Bronchial epithelial cell (primary cell): ENCODE measurements around the gene BTBD16. TPM values are rescaled to one million over a fixed set of nuclear protein-coding genes. Genes with fewer than 3 reads are reported as not detected.

ENCODE experiments used
- DNase-seq: peaks from one replicate; pipeline ENCODE4 v3.0.0-alpha.2; 2010; ENCODE audit warnings: low read depth
- FAIRE-seq: peaks from 2 replicates; lab custom pipeline; 2011; peaks lifted over from hg19 to GRCh38; lab: Jason Lieb, UNC
- H3K27me3 ChIP-seq: 2 replicates; pipeline ENCODE4 v1.5.1; 2011; ENCODE audit warnings: low read length; ENCODE audit not compliant: control insufficient read depth, insufficient read depth
- H3K36me3 ChIP-seq: 2 replicates; pipeline ENCODE4 v1.5.1; 2011; ENCODE audit warnings: low read length; ENCODE audit not compliant: control insufficient read depth, insufficient read depth
- H3K4me3 ChIP-seq: 2 replicates; pipeline ENCODE4 v1.5.1; 2011; ENCODE audit warnings: mild to moderate bottlenecking, low read depth, low read length, control low read depth
- CTCF ChIP-seq: IDR thresholded peaks from 2 replicates; pipeline ENCODE4 v1.5.1; 2011; ENCODE audit warnings: mild to moderate bottlenecking, moderate library complexity, low read length, control low read depth, inconsistent platforms; ENCODE audit not compliant: insufficient read depth, severe bottlenecking
- total RNA-seq: library from RNA; depleted of rRNA; stranded (reverse); fragments of >200 nt; gene quantifications from 2 replicates; pipeline ENCODE4 v1.2.1, GENCODE V29; 2014

The BTBD16 gene
- total RNA-seq, 1 donor from 2014 or later: 0.26 TPM

GRCh38 chr10:122244001-122244975 lies 26.8 kb upstream of the BTBD16 start:
- Histone ChIP-seq H3K27me3 (no peaks in the 10 kb centered on the region), H3K36me3 (peaks cover 32% of the 10 kb centered on the region), H3K4me3 (no peak overlapping the region)
- DNase-seq (no peak), FAIRE-seq (peak; percentile 23)
- TF ChIP-seq CTCF: no peak

GRCh38 chr10:122245136-122245535 lies 26.0 kb upstream of the BTBD16 start:
- Histone ChIP-seq H3K27me3 (no peaks in the 10 kb centered on the region), H3K36me3 (peaks cover 33% of the 10 kb centered on the region), H3K4me3 (no peak overlapping the region)
- DNase-seq (no peak), FAIRE-seq (no peak)
- no peak for TF ChIP-seq CTCF

GRCh38 chr10:122245897-122246296 lies 25.2 kb upstream of the BTBD16 start:
- no peaks in the 10 kb centered on the region for H3K27me3 ChIP-seq
- DNase-seq (no peak), FAIRE-seq (no peak)
- no peak overlapping the region for H3K4me3 ChIP-seq
- H3K36me3 ChIP-seq: peaks cover 32% of the 10 kb centered on the region
- TF ChIP-seq CTCF: no peak

- H3K4me3 ChIP-seq: no peak overlapping the region
- DNase-seq (no peak), FAIRE-seq (peak; percentile 13)
- no peak for TF ChIP-seq CTCF
- peaks cover 27% of the 10 kb centered on the region for H3K36me3 ChIP-seq
- no peaks in the 10 kb centered on the region for H3K27me3 ChIP-seq
These were observed 24.1 kb upstream of the BTBD16 start for GRCh38 chr10:122246830-122247520.

- DNase-seq (no peak), FAIRE-seq (no peak)
- Histone ChIP-seq H3K4me3 (no peak overlapping the region), H3K36me3 (peaks cover 23% of the 10 kb centered on the region), H3K27me3 (no peaks in the 10 kb centered on the region)
- TF ChIP-seq CTCF: no peak
These were observed 22.5 kb upstream of the BTBD16 start for GRCh38 chr10:122248356-122249302.
